Measurements from ENCODE around the gene CDHR1.

The CDHR1 gene

DNA sequence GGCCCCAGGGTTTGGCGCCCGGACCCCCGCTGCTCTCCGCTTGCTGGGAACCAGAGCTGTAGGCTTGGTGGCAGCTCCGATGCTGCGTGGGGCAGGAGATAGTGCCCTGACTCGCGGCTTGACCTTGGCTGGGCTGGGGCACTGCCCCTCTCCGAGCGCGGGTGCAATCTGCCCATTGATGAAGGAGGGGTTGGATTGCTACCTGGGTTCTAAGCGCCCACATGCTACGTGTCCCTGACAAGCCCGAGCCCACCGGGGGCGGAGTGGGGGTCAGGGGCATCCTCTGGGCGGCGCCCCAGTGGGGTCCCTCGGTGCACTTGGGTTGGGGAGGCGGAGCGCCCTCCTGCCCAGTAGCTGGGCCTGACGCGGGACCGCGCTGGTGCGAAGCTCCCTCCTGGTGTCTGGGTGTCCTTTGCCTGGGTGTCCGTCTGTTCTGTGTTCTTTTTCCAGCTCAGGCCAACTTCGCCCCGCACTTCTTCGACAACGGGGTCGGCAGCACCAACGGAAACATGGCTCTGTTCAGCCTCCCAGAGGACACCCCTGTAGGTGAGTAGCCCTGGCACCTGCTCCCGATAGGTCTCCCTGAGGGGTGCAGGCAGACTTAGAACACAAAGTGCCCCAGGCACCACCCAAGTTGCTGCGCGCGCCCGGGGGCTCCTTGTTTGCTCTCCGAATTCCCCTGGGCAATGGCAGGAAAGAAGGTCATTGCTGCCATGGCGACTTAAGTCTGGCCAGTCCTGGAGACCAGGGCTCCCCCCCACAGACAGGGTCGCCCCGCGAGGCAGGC is 900 bp downstream of the CDHR1 start:
- WGBS: 48% methylated on average over 42 of the region's 43 CpGs
- Histone ChIP-seq H3K36me3 (ENCODE audit: control insufficient read depth in 1 of 2, insufficient read depth in 2 of 2, low read depth in 1 of 2, low read length in 2 of 2) (no peaks in the 10 kb centered on the region), H2BK5ac (ENCODE audit: low read depth, low read length, poor library complexity, severe bottlenecking) (no peak overlapping the region), H3K4ac (ENCODE audit: low read depth in 1 of 2, low read length in 2 of 2) (no peak overlapping the region), H4K8ac (ENCODE audit: low read length) (no peak overlapping the region), H3K14ac (ENCODE audit: low read length in 2 of 2) (no peak overlapping the region), H2BK12ac (ENCODE audit: low read length in 2 of 2) (no peak overlapping the region), H2AFZ (ENCODE audit: low read depth, low read length) (no peak overlapping the region), H3K23ac (ENCODE audit: low read length in 2 of 2) (peak overlapping the region in 1 of 2 experiments; percentile 46), H2BK120ac (ENCODE audit: low read depth, low read length) (no peak overlapping the region), H3K27me3 (ENCODE audit: control insufficient read depth in 1 of 2, insufficient read depth in 1 of 2, low read length in 2 of 2) (peaks cover 47 to 85% of the 10 kb centered on the region in 2 experiments), H3K4me1 (ENCODE audit: control insufficient read depth, insufficient read depth, low read depth, low read length) (peaks cover 21% of the 10 kb centered on the region), H3K4me2 (ENCODE audit: low read length, poor library complexity, severe bottlenecking) (peak overlapping the region; percentile 99), H3K18ac (ENCODE audit: low read depth in 1 of 2, low read length in 2 of 2) (no peak overlapping the region), H2AK5ac (ENCODE audit: low read length, severe bottlenecking) (no peak overlapping the region), H3K27ac (ENCODE audit: low read length, poor library complexity, severe bottlenecking) (no peak overlapping the region), H3K79me1 (replicated peaks; ENCODE audit: low read length, poor library complexity, severe bottlenecking) (no peaks in the 10 kb centered on the region), H3K4me3 (ENCODE audit: insufficient read depth in 1 of 2, low read depth in 1 of 2, low read length in 2 of 2) (no peak overlapping the region), H3K9me3 (ENCODE audit: control insufficient read depth, low read length) (no peaks in the 10 kb centered on the region), H2BK15ac (ENCODE audit: low read depth, poor library complexity, severe bottlenecking) (no peak overlapping the region), H3K9ac (ENCODE audit: low read length) (no peak overlapping the region), H4K91ac (ENCODE audit: low read length) (peak overlapping the region; percentile 18)
- no peak for DNase-seq

DNA sequence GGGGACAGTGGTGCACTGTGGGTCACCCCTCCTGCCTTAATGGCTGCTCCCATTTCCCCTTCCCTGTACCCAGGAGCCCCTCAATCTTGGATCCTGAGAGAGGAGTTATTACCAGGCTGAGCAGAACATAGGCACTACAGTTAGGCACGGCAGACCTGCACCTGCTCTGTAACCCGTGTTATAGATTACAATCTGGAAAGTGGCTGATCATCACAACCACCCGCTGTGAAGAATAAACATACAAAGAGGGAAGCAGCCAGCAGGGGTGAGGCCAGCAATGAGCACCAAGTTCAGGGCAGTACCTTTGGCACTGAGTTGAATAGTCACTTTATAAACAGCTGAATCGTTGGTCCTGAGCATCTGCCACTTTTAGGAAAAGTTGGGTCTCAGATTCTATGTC is 1.7 kb downstream of the CDHR1 start:
- no peak overlapping the region for H2BK15ac ChIP-seq (ENCODE audit: low read depth, poor library complexity, severe bottlenecking)
- H2BK5ac ChIP-seq (ENCODE audit: low read depth, low read length, poor library complexity, severe bottlenecking): no peak overlapping the region
- no peaks in the 10 kb centered on the region for H3K79me1 ChIP-seq (replicated peaks; ENCODE audit: low read length, poor library complexity, severe bottlenecking)
- no peak overlapping the region for H3K4me3 ChIP-seq (ENCODE audit: insufficient read depth in 1 of 2, low read depth in 1 of 2, low read length in 2 of 2)
- H3K18ac ChIP-seq (ENCODE audit: low read depth in 1 of 2, low read length in 2 of 2): no peak overlapping the region
- no peak overlapping the region for H2BK12ac ChIP-seq (ENCODE audit: low read length in 2 of 2)
- H3K4me1 ChIP-seq (ENCODE audit: control insufficient read depth, insufficient read depth, low read depth, low read length): peaks cover 21% of the 10 kb centered on the region
- H3K9me3 ChIP-seq (ENCODE audit: control insufficient read depth, low read length): no peaks in the 10 kb centered on the region
- no peak overlapping the region for H3K4ac ChIP-seq (ENCODE audit: low read depth in 1 of 2, low read length in 2 of 2)
- no peak for DNase-seq
- no peak overlapping the region for H3K9ac ChIP-seq (ENCODE audit: low read length)
- H3K23ac ChIP-seq (ENCODE audit: low read length in 2 of 2): no peak overlapping the region
- 66% methylated on average over 4 of the region's 4 CpGs for WGBS
- no peak overlapping the region for H4K91ac ChIP-seq (ENCODE audit: low read length)
- H2AFZ ChIP-seq (ENCODE audit: low read depth, low read length): no peak overlapping the region
- no peak overlapping the region for H3K27ac ChIP-seq (ENCODE audit: low read length, poor library complexity, severe bottlenecking)
- H2BK120ac ChIP-seq (ENCODE audit: low read depth, low read length): no peak overlapping the region
- no peak overlapping the region for H3K14ac ChIP-seq (ENCODE audit: low read length in 2 of 2)
- H3K4me2 ChIP-seq (ENCODE audit: low read length, poor library complexity, severe bottlenecking): no peak overlapping the region
- H4K8ac ChIP-seq (ENCODE audit: low read length): no peak overlapping the region
- H3K27me3 ChIP-seq (ENCODE audit: control insufficient read depth in 1 of 2, insufficient read depth in 1 of 2, low read length in 2 of 2): peaks cover 42 to 90% of the 10 kb centered on the region in 2 experiments
- no peaks in the 10 kb centered on the region for H3K36me3 ChIP-seq (ENCODE audit: control insufficient read depth in 1 of 2, insufficient read depth in 2 of 2, low read depth in 1 of 2, low read length in 2 of 2)
- no peak overlapping the region for H2AK5ac ChIP-seq (ENCODE audit: low read length, severe bottlenecking)

DNA sequence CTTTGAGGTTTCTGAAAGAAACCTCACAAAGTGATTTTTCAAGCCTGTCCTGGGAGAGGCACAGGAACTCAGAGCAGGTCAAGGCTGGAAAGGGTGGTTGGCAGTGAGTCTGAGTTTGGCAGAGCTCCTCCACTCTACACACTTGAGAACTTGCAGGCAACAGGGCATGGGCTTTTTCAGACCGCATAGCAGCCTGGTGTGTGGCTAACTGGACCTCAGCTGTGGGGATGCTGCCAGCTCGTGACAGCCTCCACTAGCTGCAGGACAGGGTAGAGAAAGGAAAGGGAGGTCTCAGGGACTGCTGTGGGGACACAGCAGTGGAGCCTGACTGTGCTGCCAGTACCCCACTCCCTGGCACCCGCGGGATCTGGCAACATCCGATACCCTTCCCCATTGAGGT is 2.6 kb downstream of the CDHR1 start:
- Histone ChIP-seq H3K27ac (ENCODE audit: low read length, poor library complexity, severe bottlenecking) (no peak overlapping the region), H3K4me1 (ENCODE audit: control insufficient read depth, insufficient read depth, low read depth, low read length) (peaks cover 21% of the 10 kb centered on the region), H3K23ac (ENCODE audit: low read length in 2 of 2) (no peak overlapping the region), H2AK5ac (ENCODE audit: low read length, severe bottlenecking) (no peak overlapping the region), H3K9ac (ENCODE audit: low read length) (no peak overlapping the region), H2BK5ac (ENCODE audit: low read depth, low read length, poor library complexity, severe bottlenecking) (no peak overlapping the region), H3K4me3 (ENCODE audit: insufficient read depth in 1 of 2, low read depth in 1 of 2, low read length in 2 of 2) (no peak overlapping the region), H2AFZ (ENCODE audit: low read depth, low read length) (no peak overlapping the region), H3K4ac (ENCODE audit: low read depth in 1 of 2, low read length in 2 of 2) (no peak overlapping the region), H2BK12ac (ENCODE audit: low read length in 2 of 2) (no peak overlapping the region), H3K27me3 (ENCODE audit: control insufficient read depth in 1 of 2, insufficient read depth in 1 of 2, low read length in 2 of 2) (peaks cover 40 to 88% of the 10 kb centered on the region in 2 experiments), H3K9me3 (ENCODE audit: control insufficient read depth, low read length) (no peaks in the 10 kb centered on the region), H3K79me1 (replicated peaks; ENCODE audit: low read length, poor library complexity, severe bottlenecking) (no peaks in the 10 kb centered on the region), H3K14ac (ENCODE audit: low read length in 2 of 2) (no peak overlapping the region), H2BK120ac (ENCODE audit: low read depth, low read length) (no peak overlapping the region), H3K4me2 (ENCODE audit: low read length, poor library complexity, severe bottlenecking) (no peak overlapping the region), H3K18ac (ENCODE audit: low read depth in 1 of 2, low read length in 2 of 2) (no peak overlapping the region), H4K8ac (ENCODE audit: low read length) (no peak overlapping the region), H3K36me3 (ENCODE audit: control insufficient read depth in 1 of 2, insufficient read depth in 2 of 2, low read depth in 1 of 2, low read length in 2 of 2) (no peaks in the 10 kb centered on the region), H4K91ac (ENCODE audit: low read length) (no peak overlapping the region), H2BK15ac (ENCODE audit: low read depth, poor library complexity, severe bottlenecking) (no peak overlapping the region)
- DNase-seq: no peak
- WGBS: 74% methylated on average over 2 of the region's 5 CpGs

DNA sequence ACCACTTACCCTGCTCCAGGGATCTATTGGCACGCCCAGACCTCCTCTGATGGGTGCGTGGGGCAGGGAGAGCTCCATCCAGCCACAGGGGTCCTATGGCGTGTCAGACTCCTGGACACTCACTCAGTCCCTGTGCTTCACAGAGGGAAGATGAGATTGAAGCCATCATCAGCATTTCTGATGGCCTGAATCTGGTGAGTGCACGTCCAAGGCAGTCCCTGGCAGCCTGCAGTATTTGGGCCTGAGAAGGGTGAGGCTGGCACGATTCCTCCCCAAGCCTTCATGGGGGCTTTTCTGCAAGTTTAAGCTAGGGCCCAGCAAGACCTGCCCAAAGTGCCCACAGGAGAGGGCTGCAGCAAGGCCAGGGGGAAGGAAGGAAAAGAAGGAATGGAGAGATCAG is 3.3 kb downstream of the CDHR1 start:
- H2BK120ac ChIP-seq (ENCODE audit: low read depth, low read length): no peak overlapping the region
- no peak overlapping the region for H2BK5ac ChIP-seq (ENCODE audit: low read depth, low read length, poor library complexity, severe bottlenecking)
- H3K9ac ChIP-seq (ENCODE audit: low read length): no peak overlapping the region
- H2BK15ac ChIP-seq (ENCODE audit: low read depth, poor library complexity, severe bottlenecking): no peak overlapping the region
- H3K4me1 ChIP-seq (ENCODE audit: control insufficient read depth, insufficient read depth, low read depth, low read length): peaks cover 21% of the 10 kb centered on the region
- H3K9me3 ChIP-seq (ENCODE audit: control insufficient read depth, low read length): no peaks in the 10 kb centered on the region
- no peak overlapping the region for H3K14ac ChIP-seq (ENCODE audit: low read length in 2 of 2)
- H4K8ac ChIP-seq (ENCODE audit: low read length): no peak overlapping the region
- no peak overlapping the region for H2AFZ ChIP-seq (ENCODE audit: low read depth, low read length)
- peaks cover 38 to 87% of the 10 kb centered on the region in 2 experiments for H3K27me3 ChIP-seq (ENCODE audit: control insufficient read depth in 1 of 2, insufficient read depth in 1 of 2, low read length in 2 of 2)
- 84% methylated on average over 5 of the region's 5 CpGs for WGBS
- H2AK5ac ChIP-seq (ENCODE audit: low read length, severe bottlenecking): no peak overlapping the region
- H3K4me2 ChIP-seq (ENCODE audit: low read length, poor library complexity, severe bottlenecking): no peak overlapping the region
- H3K36me3 ChIP-seq (ENCODE audit: control insufficient read depth in 1 of 2, insufficient read depth in 2 of 2, low read depth in 1 of 2, low read length in 2 of 2): no peaks in the 10 kb centered on the region
- no peak overlapping the region for H3K18ac ChIP-seq (ENCODE audit: low read depth in 1 of 2, low read length in 2 of 2)
- H3K79me1 ChIP-seq (replicated peaks; ENCODE audit: low read length, poor library complexity, severe bottlenecking): no peaks in the 10 kb centered on the region
- H3K27ac ChIP-seq (ENCODE audit: low read length, poor library complexity, severe bottlenecking): no peak overlapping the region
- H3K4me3 ChIP-seq (ENCODE audit: insufficient read depth in 1 of 2, low read depth in 1 of 2, low read length in 2 of 2): no peak overlapping the region
- no peak overlapping the region for H3K4ac ChIP-seq (ENCODE audit: low read depth in 1 of 2, low read length in 2 of 2)
- no peak overlapping the region for H2BK12ac ChIP-seq (ENCODE audit: low read length in 2 of 2)
- no peak overlapping the region for H4K91ac ChIP-seq (ENCODE audit: low read length)
- no peak for DNase-seq
- H3K23ac ChIP-seq (ENCODE audit: low read length in 2 of 2): no peak overlapping the region
